HG02852 (cell line): ENCODE results near the gene RASGRP1.
A peak's percentile ranks its signal among the peaks of the same experiment; 100 is the strongest.

ENCODE experiments used
- ATAC-seq: cut with Tn5 transposase; IDR thresholded peaks from one replicate; pipeline ENCODE4 v1.9.1; 2021; ENCODE audit warnings: mild to moderate bottlenecking, moderate library complexity; ENCODE audit not compliant: unreplicated experiment

Gene RASGRP1

DNA sequence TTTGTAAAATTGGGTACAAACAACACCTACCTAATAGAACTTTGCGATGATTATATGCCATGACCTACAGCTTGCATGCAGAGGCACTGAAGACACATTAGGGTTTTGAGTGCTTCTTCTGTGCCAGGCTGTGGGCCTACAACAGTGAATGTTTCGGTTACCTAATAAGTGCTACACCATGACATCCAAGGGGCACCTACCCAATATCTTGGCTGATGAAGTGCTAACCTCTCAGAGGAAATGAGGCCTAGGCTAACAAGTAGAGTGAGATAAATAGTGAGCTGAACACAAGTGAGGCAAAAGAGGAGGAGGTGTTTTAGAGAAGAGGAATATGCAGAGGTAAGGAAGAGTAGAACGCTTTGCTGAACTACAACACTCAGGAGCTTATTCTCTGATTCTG is 12.2 kb upstream of the RASGRP1 start:
- no peak for ATAC-seq

DNA sequence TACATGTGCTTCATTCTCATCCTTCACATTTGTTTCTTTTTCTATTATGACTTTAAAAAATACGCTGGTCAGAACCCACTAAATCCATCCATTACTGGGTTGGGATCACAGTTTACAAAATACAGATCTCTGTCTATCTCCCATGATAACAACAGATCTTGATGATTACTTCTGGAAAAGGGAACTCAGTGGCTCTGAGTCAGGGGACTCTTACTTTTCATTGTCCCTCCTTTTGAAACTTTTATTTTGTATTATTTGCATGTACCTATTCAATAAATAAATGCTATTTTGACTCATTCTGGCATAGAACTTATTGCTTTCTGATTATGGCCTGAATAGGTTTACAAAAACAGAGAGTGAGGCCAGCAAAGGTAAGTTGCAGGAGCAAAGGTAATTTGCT is 11.6 kb upstream of the RASGRP1 start:
- no peak for ATAC-seq

DNA sequence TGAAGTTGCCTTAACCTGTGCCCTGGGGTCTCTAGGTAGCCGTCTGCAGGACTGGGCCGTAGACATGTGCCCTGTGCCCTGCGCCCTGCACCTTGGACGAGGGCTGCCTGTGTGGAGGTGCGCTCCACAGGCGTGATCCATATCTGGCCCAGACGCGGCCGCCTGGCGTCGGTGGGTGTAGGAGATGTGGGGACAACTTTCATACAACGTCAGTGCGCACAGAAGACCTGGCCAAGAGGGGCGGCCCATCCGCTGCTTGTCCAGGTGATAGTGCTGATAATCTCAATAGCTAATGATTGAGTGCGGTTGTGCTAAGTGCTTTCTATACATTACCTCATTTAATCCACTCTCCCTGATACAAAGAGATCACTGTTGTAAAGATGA is 665 bp upstream of the RASGRP1 start:
- ATAC-seq = no peak

- ATAC-seq = peak; percentile 62
Observed at GRCh38 chr15:38563723-38564519, 693 bp downstream of the RASGRP1 start.

DNA sequence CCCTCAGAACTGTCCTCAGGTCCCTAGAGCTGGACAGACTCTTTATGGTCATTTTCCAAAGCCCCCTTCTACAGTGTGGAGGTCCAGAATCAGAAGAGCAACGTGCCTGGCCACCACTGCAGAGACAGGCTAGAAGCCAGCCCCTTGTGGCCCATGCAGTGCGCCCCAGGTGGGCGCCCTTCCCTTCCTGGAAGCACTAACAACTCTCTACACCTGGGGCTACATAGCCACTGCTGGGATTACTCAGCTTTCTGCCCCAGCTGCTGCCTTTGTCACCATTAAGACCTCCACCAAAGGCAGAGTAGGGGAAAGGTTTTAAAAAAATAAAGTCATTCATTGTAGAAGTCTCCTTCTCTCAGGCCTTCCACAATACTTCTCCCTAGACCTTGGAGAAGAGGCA is 2.3 kb downstream of the RASGRP1 start:
- no peak for ATAC-seq

DNA sequence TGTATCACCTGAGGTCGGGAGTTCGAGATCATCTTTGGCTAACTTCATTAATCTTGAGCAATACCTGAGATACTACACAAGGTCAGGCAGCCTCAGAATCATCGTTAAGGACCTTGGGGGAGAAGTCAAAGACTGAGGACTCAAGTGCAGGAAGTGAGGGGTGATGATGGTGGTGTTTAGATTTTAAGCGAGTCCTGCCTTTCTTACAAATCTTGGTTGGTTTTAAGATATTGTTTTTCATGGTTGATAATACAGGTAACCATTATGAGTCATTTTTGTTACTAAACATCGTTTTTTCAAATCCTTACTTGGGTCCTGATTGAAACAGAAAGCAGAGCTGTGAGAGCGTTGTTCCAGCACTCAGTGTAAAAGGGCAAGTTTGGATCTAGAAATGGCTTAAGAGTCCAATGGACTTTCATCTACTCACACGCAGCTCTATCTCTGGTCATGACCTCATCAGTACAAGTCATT is 4.1 kb downstream of the RASGRP1 start:
- no peak for ATAC-seq

GRCh38 chr15:38559636-38560307 is 4.8 kb downstream of the RASGRP1 start:
- ATAC-seq = no peak

- no peak for ATAC-seq
Observed at GRCh38 chr15:38559131-38559530, 5.5 kb downstream of the RASGRP1 start.

DNA sequence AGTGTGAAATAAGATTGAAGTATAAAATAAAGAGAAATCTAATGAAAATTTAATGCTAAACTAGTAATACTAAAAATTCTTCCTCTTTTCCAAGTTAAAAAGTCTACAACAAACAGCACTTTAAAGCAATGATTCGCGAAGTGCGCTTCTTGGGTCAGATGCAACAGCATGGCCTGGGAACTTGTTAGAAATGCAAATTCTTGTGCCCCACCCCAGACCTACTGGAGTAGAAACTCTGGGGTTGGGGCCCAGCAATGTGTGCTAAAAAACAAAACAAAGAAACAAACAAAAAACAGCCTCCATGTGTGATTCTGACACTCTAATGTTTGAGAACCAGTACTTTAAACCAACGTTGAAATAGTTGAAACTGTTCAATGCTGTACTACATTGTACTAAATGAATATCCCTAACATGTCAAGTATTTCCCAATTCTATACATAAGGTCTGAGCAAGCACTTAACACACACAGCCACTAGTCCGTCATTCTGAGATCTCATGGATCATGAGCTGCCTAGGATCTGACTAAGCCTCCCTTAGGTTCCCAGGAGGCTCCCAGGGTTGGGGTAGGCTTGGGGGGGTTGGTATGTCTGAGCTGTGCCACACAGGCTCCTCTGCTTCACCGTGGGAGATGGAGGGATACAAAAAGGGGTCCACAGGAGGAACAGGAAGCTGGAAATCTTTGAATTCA is 6.1 kb downstream of the RASGRP1 start:
- no peak for ATAC-seq

DNA sequence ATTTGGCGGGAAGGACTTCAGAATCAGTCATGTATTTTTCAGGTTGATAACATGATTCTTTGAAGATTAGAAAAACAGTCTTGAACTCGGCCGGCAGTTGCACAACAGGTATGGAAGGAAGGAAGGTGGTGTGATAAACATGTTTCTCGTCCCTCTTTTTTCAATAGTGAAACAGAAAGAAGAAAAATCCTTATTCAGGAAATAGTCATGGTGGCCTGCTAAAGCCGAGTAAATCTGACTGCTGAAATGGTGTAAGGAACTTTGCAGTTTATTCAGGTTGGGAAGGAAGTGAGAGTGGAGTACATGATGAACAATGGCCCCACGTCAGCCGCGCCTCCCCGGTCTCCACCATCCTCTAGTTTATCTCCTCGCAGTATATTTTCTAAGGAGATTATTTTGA is 6.7 kb downstream of the RASGRP1 start:
- no peak for ATAC-seq

DNA sequence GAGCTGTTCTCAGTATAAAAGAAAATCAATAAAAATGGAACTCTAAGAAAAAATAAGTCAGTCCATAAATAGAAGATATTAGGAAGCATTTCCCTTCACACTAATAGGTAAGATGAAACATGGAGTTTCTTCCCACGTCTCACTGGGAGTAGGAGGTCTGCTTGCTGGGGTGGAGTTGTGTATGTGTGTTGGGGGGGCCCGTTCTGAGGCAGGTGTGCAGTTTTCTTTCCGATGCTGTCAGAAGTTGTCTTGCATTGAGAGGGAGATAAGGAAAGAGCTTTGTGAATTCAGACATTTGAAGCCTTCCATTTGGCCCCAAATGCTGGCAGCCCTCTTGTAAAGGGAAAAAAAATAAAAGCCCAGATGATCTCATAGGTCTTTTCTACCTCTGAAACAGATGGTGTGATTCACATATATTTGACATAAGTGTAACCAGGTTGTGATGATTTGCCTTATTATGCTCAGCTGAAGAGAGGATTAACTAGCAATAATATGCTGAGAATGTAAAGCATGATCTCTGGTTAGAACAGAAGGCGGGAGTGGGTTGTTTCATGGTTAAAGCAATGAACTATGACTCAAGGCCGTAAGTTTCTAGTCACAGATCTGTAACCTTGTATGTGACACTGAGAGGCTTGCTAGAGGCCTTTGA is 8.8 kb downstream of the RASGRP1 start:
- ATAC-seq = peak; percentile 38

DNA sequence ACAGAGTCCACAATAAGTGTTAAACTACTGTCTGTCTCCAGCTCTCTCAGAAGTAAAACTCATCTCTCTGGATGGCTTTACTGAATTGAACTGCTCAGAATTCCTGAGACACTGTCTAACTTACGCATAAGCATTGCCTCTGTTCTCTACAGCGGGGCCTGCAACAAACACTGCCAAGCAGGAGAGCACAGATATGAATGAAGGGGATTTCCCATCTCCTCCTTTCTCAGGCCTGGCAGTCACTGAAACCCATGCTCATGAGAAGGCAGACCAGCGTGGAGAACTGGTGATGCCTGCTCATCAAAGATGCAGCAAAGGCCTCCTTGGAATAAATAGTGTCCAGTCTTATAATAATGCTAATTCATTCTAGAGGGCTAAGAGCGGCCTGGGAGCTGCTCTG is 10.3 kb downstream of the RASGRP1 start:
- peak; percentile 73 for ATAC-seq

- no peak for ATAC-seq
Observed at GRCh38 chr15:38553071-38553470, 11.5 kb downstream of the RASGRP1 start.

DNA sequence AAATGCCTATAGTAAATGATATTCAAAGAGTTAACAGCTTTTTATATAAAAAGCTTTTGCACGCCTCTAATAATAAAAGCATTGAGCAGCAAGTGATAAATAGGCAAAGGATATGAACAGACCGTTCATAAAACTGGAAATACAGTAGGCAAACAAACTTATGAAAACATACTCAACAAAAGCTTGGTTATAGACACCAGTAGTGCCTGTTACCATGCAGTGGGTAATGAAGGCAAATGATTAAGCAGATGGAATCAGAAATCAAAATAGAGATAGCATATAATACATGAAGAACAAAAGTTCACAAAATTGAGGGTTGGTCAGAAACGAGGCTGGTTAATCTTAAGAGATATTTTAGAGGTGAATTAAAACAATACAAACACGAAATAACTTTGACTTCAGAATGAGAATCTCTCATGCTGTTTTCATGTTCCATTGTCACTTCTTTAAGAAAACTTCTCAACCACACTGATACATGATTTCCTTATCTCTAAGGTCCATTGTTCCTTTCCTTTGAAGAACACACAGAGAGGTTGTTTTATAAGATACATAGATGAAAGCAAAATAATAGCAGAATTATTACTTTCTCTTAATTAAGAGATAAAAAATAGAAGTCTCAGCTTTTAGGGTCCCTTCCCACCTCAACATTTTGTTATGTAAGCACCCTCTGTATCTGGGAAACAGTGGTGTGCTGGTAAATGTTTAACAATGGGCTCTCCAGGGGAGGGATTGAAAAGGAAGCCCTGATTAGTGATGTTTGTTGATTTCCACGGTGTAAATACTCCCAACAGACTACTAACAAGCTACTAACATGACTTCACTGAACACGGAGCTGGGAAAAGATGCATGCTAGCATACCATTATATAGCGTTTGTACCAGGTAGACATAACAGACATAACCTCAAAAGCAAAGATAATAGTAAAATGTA is 12.6 kb downstream of the RASGRP1 start:
- ATAC-seq = no peak

DNA sequence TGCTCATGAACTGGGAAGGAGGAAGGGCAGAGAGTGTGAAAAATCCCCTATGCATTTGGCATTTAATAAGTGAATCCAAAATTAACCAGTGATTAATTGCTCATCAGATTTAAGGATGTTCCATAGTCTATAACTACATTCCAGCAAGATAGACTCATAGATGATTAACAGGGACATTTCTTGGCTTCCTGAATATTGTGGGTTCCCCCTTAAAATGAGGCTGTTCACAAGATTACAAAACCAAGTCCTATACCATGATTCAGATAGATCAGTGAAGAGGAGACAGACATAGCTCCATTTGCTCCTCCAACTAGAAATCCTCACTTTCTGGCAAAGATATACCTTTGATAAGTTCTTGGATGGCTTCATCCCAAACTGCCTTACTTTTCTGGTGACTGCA is 15.4 kb downstream of the RASGRP1 start:
- ATAC-seq = no peak

DNA sequence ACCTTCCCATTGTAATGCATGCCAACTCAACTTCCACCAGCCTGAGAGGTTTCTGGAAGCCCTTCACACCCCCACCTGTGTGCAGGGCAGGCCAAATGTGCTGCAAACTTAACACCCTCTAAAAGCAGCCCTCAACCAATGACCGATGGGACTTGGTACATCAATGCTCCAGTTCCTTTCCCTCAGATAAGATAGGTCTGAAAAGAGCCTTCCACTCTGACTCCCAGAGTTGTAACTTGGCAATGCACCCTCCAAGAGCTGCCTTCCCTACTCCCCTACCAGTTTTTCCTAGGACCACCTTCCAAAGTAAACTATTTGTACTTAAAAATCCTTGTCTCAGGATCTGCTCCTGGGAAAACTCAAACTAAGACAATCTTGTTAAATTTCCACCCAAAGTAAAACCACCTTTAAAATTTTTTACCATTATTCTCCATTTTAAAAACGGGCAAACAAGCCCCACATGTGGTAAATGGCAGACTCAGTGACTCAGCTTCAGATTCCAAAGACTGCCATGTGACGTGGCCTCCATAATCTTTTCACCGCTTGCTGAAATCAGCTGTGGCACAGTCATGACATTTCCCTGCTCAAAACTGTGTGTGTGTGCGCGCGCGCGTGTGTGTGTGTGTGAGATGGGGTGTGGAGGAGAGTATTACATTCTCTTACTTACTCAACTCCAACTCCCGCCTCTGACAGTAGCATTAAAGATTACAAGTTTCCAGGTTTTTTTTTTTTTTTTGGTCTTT is 17.2 kb downstream of the RASGRP1 start:
- ATAC-seq = no peak

DNA sequence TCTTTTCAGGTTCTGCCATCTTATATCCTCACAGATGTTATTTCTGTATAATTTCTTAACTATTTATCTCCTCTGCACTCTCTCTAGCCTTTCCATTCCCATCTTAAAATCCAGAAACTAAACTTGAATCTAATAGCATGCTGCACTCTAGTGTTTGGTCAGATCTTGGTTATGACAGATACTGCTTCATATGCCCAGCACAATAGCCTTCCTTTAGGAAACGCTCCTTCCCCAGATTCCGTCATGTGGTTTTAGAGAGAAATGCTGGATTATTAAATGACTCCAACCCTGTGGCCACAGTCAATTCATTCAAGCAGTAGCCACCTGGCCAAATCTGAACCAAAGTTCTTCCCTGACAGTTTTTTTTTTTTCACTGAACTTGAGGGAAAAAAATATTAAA is 19.4 kb downstream of the RASGRP1 start:
- no peak for ATAC-seq

GRCh38 chr15:38541026-38541425 is 23.6 kb downstream of the RASGRP1 start:
- no peak for ATAC-seq

DNA sequence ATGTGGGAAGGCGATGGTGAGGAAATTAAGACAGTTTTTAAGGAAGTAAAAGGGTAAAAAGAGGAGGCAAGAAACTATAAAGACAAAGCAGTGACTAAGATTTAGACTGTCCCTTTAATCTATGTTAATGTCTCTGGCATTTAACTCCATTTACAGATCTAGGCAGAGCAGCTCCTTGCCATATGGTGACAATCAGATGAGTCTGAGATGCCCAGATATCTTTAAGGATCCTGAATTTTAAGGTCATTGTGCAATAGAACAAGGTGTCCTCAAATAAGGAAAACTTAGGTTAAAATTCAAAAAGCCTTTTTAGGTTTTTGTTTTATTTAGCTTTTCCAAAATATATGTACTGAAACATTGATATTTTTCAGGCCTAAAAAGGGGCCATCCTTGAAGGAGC is 24.1 kb downstream of the RASGRP1 start:
- ATAC-seq = no peak

DNA sequence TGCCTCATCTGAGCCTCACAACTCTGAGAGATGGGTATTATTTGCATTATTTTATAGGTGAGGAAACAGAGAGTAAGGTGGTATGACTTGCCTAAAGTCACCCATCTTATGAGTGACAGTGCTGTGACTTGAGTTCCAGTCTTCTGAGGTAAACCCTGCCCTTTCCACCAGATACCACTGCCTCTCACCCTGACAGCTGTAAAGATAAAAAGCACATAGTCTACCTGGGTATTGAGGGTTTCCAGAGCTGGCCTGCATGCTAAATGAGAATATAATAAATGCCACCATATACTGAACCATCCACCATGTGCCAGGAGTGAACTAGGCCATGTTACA is 25.6 kb downstream of the RASGRP1 start:
- ATAC-seq = no peak
